HepG2 (cell line): Measurements from ENCODE around the gene GPS2. TPM values are rescaled to one million over a fixed set of nuclear protein-coding genes. Genes with fewer than 3 reads are reported as not detected.

ENCODE experiments used
- AKAP8 ChIP-seq: sonication (generic); formaldehyde crosslinking; IDR thresholded peaks from 2 replicates; pipeline ENCODE4 v1.5.1; 2020; ENCODE audit warnings: mild to moderate bottlenecking, missing genetic modification reagents
- ARNT2 ChIP-seq: sonication (generic); formaldehyde crosslinking; IDR thresholded peaks from 2 replicates; pipeline ENCODE4 v1.8.0; 2022; ENCODE audit warnings: mild to moderate bottlenecking, low read depth, missing genetic modification reagents, moderate library complexity
- FOSL2 ChIP-seq: sonication (generic); formaldehyde crosslinking; IDR thresholded peaks from 2 replicates; pipeline ENCODE4 v1.4.0; 2020; ENCODE audit warnings: missing genetic modification reagents
- FOXK1 ChIP-seq: sonication (generic); formaldehyde crosslinking; IDR thresholded peaks from 2 replicates; pipeline ENCODE4 v1.4.0; 2020; ENCODE audit warnings: low read depth, missing genetic modification reagents, borderline replicate concordance
- GTF2F1 ChIP-seq: fragments of 150-350 bp; IDR thresholded peaks from 2 replicates; pipeline ENCODE4 v1.6.1; 2014; ENCODE audit warnings: low read length
- HCFC1 ChIP-seq: fragments of 150-350 bp; IDR thresholded peaks from 2 replicates; pipeline ENCODE4 v1.6.1; 2014; ENCODE audit warnings: low read depth, low read length
- HNRNPL ChIP-seq: fragments of 200-400 bp; formaldehyde crosslinking; IDR thresholded peaks from 2 replicates; pipeline ENCODE4 v1.6.1; 2017; ENCODE audit warnings: mild to moderate bottlenecking, low read depth, low read length
- KMT2B ChIP-seq: IDR thresholded peaks from 2 replicates; pipeline ENCODE4 v1.6.1; 2016; ENCODE audit warnings: missing genetic modification reagents, missing compliant biosample characterization
- MATR3 ChIP-seq: sonication (generic); formaldehyde crosslinking; IDR thresholded peaks from 2 replicates; pipeline ENCODE4 v1.4.0; 2020; ENCODE audit warnings: missing genetic modification reagents
- NFKBIZ ChIP-seq: IDR thresholded peaks from 2 replicates; pipeline ENCODE4 v1.6.1; 2018; ENCODE audit warnings: missing genetic modification reagents, missing compliant biosample characterization
- SNAPC2 ChIP-seq: sonication (generic); formaldehyde crosslinking; IDR thresholded peaks from 2 replicates; pipeline ENCODE4 v1.8.1; 2022; ENCODE audit warnings: mild to moderate bottlenecking, missing genetic modification reagents
- SOX13 ChIP-seq, 3 experiments: fragments of 450-650 bp in 1 of 3; sonication (generic) in 1 of 3; formaldehyde crosslinking in 1 of 3; IDR thresholded peaks in 2 of 3; conservative IDR thresholded peaks in 1 of 3; 2 replicates each; pipeline versions ENCODE4 v1.5.0 to v1.6.1; 2016 to 2020; ENCODE audit warnings: antibody characterized with exemption in 1 of 3, mild to moderate bottlenecking in 1 of 3, missing compliant biosample characterization in 1 of 3, missing genetic modification reagents in 1 of 3, moderate library complexity in 1 of 3
- SPEN ChIP-seq: sonication (generic); formaldehyde crosslinking; IDR thresholded peaks from 2 replicates; pipeline ENCODE4 v1.5.1; 2020; ENCODE audit warnings: low read depth, mild to moderate bottlenecking, missing genetic modification reagents
- ZC3H4 ChIP-seq: sonication (generic); formaldehyde crosslinking; IDR thresholded peaks from 2 replicates; pipeline ENCODE4 v1.4.0; 2020; ENCODE audit warnings: missing genetic modification reagents, borderline replicate concordance
- ZNF326 ChIP-seq: sonication (generic); formaldehyde crosslinking; IDR thresholded peaks from 2 replicates; pipeline ENCODE4 v1.4.0; 2020; ENCODE audit warnings: missing genetic modification reagents, borderline replicate concordance
- ZNF431 ChIP-seq: sonication (generic); formaldehyde crosslinking; IDR thresholded peaks from 2 replicates; pipeline ENCODE4 v1.9.0; 2022; ENCODE audit warnings: missing genetic modification reagents, low read depth, mild to moderate bottlenecking, borderline replicate concordance
- ZNF558 ChIP-seq: sonication (generic); formaldehyde crosslinking; IDR thresholded peaks from 2 replicates; pipeline ENCODE4 v1.9.0; 2022; ENCODE audit warnings: mild to moderate bottlenecking, missing genetic modification reagents, borderline replicate concordance
- ZNF749 ChIP-seq: sonication (generic); formaldehyde crosslinking; IDR thresholded peaks from 2 replicates; pipeline ENCODE4 v1.8.0; 2022; ENCODE audit warnings: mild to moderate bottlenecking, missing genetic modification reagents, moderate library complexity, borderline replicate concordance
- ZNF83 ChIP-seq: sonication (generic); formaldehyde crosslinking; IDR thresholded peaks from 2 replicates; pipeline ENCODE4 v1.4.0; 2020; ENCODE audit warnings: missing genetic modification reagents, mild to moderate bottlenecking, borderline replicate concordance
- ZNF839 ChIP-seq: sonication (generic); formaldehyde crosslinking; IDR thresholded peaks from 2 replicates; pipeline ENCODE4 v1.4.0; 2020; ENCODE audit warnings: missing genetic modification reagents, mild to moderate bottlenecking, borderline replicate concordance
- ZNF891 ChIP-seq: sonication (generic); formaldehyde crosslinking; IDR thresholded peaks from 2 replicates; pipeline ENCODE4 v1.5.0; 2020; ENCODE audit warnings: mild to moderate bottlenecking, missing genetic modification reagents
- polyA plus RNA-seq, 8 experiments: library from polyadenylated mRNA; depleted of rRNA in 3 of 8; stranded (reverse) in 7 of 8; unstranded in 1 of 8; fragments of >200 nt; fragmentation: Illumina TruSeq in 4 of 8; extraction: Trizol in 4 of 8; gene quantifications; 2 replicates each; pipeline versions ENCODE4 v1.2.1 to v1.2.3, GENCODE V29; 2011 to 2016; ENCODE audit warnings: low read depth in 4 of 8, missing spikeins in 1 of 8, mixed read lengths in 1 of 8; ENCODE audit not compliant: insufficient read depth in 1 of 8
- total RNA-seq, 5 experiments: library from RNA; depleted of rRNA; stranded (reverse); fragments of >200 nt; fragmentation: Illumina TruSeq; extraction: Trizol; gene quantifications; 2 replicates each; pipeline ENCODE4 v1.2.3, GENCODE V29; 2016; ENCODE audit warnings: low read depth in 1 of 5
- TF ChIP-seq, protein P1 (sequence below): sonication (generic); formaldehyde crosslinking; IDR thresholded peaks from 2 replicates; pipeline ENCODE4 v1.5.0; 2020; ENCODE audit warnings: missing genetic modification reagents
- TF ChIP-seq, protein P2 (sequence below): sonication (generic); formaldehyde crosslinking; IDR thresholded peaks from 2 replicates; pipeline ENCODE4 v1.4.0; 2020; ENCODE audit warnings: mild to moderate bottlenecking, missing genetic modification reagents
- TF ChIP-seq, protein P3 (sequence below): sonication (generic); formaldehyde crosslinking; IDR thresholded peaks from 2 replicates; pipeline ENCODE4 v1.8.1; 2023; ENCODE audit warnings: mild to moderate bottlenecking, inconsistent platforms, moderate library complexity, missing genetic modification reagents, borderline replicate concordance
- TF ChIP-seq, protein P4 (sequence below): sonication (generic); formaldehyde crosslinking; IDR thresholded peaks from 2 replicates; pipeline ENCODE4 v1.4.0; 2020; ENCODE audit warnings: mild to moderate bottlenecking, missing genetic modification reagents
- TF ChIP-seq, protein P5 (sequence below): sonication (generic); formaldehyde crosslinking; IDR thresholded peaks from 2 replicates; pipeline ENCODE4 v1.8.1; 2023; ENCODE audit warnings: mild to moderate bottlenecking, missing genetic modification reagents, borderline replicate concordance

The GPS2 gene
- total and polyA plus RNA-seq, 2 of the 13 experiments (the other 11 are each of a cell fraction or from before 2014, with no cell fraction given): 58.0 to 59.4 TPM

DNA sequence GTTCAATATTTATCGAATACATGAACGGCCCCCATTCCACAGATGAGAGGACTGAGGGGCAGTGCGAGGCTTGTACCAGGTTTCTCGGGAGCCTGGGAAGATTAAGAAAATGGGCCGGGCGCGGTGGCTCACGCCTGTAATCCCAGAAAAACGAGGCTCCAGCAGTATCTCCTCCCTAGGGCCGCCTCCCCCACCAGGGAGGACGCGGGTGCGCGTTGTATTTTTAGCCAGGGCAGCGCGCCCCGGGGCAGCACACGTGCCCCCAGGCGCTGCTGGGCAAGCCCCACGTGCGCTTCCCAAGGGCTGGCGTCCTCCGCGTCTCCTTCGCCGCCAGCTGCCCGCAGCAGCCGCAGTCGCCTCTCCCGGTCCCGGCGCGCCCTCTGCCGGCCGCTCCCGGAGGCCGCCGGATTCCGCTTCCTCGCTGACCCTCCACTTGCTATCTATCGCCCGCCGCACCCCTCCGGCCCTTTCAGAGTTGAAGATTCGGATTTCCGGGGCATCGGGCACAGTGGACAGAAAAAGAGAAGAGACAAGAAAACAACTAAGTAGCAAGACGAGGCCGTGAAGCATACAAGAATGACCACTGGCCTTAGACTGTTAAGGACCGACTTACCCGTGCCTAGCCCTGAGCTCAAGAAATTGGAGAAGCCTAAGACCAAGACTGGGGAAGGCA lies 18.8 kb downstream of the GPS2 start (continued):
- TF ChIP-seq KMT2B (CRISPR knock-in tag) (0 out of 2 replicates have a peak, but pooled peaks have one; percentile 38), SNAPC2 (CRISPR knock-in tag) (no peak), ZNF326 (CRISPR knock-in tag) (no peak), FOSL2 (CRISPR knock-in tag) (no peak), HNRNPL (0 out of 2 replicates have a peak, but pooled peaks have one; percentile 61), ZNF749 (CRISPR knock-in tag) (no peak), ZNF83 (CRISPR knock-in tag) (no peak), ZNF431 (CRISPR knock-in tag) (no peak), ZNF558 (CRISPR knock-in tag) (no peak), SPEN (CRISPR knock-in tag) (peak; percentile 74), ZC3H4 (CRISPR knock-in tag) (no peak), SOX13 (IDR thresholded peaks at IDR 0.05) (no peak), SOX13 (CRISPR knock-in tag; conservative IDR thresholded peaks at IDR 0.05 in 1 of 2, IDR thresholded peaks at IDR 0.05 in 1 of 2) (peak in 1 of 2 experiments; percentile 43; a peak in 1 of 4 replicates), ZNF891 (CRISPR knock-in tag) (0 out of 2 replicates have a peak, but pooled peaks have one; percentile 42), MATR3 (no peak), NFKBIZ (CRISPR knock-in tag) (0 out of 2 replicates have a peak, but pooled peaks have one; percentile 36), GTF2F1 (no peak), ARNT2 (CRISPR knock-in tag) (0 out of 2 replicates have a peak, but pooled peaks have one; percentile 33), HCFC1 (no peak), ZNF839 (CRISPR knock-in tag) (no peak), AKAP8 (CRISPR knock-in tag) (0 out of 2 replicates have a peak, but pooled peaks have one; percentile 41), FOXK1 (no peak)
- TF ChIP-seq, protein P1, sequence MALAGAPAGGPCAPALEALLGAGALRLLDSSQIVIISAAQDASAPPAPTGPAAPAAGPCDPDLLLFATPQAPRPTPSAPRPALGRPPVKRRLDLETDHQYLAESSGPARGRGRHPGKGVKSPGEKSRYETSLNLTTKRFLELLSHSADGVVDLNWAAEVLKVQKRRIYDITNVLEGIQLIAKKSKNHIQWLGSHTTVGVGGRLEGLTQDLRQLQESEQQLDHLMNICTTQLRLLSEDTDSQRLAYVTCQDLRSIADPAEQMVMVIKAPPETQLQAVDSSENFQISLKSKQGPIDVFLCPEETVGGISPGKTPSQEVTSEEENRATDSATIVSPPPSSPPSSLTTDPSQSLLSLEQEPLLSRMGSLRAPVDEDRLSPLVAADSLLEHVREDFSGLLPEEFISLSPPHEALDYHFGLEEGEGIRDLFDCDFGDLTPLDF (CRISPR knock-in tag): no peak
- TF ChIP-seq, protein P2, sequence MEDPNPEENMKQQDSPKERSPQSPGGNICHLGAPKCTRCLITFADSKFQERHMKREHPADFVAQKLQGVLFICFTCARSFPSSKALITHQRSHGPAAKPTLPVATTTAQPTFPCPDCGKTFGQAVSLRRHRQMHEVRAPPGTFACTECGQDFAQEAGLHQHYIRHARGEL (CRISPR knock-in tag): no peak
- TF ChIP-seq, protein P3, sequence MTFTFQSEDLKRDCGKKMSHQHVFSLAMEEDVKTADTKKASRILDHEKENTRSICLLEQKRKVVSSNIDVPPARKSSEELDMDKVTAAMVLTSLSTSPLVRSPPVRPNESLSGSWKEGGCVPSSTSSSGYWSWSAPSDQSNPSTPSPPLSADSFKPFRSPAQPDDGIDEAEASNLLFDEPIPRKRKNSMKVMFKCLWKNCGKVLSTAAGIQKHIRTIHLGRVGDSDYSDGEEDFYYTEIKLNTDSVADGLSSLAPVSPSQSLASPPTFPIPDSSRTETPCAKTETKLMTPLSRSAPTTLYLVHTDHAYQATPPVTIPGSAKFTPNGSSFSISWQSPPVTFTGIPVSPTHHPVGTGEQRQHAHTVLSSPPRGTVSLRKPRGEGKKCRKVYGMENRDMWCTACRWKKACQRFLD (CRISPR knock-in tag): no peak
- TF ChIP-seq, protein P4, sequence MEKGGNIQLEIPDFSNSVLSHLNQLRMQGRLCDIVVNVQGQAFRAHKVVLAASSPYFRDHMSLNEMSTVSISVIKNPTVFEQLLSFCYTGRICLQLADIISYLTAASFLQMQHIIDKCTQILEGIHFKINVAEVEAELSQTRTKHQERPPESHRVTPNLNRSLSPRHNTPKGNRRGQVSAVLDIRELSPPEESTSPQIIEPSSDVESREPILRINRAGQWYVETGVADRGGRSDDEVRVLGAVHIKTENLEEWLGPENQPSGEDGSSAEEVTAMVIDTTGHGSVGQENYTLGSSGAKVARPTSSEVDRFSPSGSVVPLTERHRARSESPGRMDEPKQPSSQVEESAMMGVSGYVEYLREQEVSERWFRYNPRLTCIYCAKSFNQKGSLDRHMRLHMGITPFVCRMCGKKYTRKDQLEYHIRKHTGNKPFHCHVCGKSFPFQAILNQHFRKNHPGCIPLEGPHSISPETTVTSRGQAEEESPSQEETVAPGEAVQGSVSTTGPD (CRISPR knock-in tag): no peak
- TF ChIP-seq, protein P5, sequence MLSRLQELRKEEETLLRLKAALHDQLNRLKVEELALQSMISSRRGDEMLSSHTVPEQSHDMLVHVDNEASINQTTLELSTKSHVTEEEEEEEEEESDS (CRISPR knock-in tag): no peak
